H1 (cell line): Measurements from ENCODE around the gene CCDC9B. TPM values are rescaled to one million over a fixed set of nuclear protein-coding genes. Genes with fewer than 3 reads are reported as not detected.
A peak's percentile ranks its signal among the peaks of the same experiment; 100 is the strongest.

Experiments used
- CTCF ChIA-PET: fragments of 300-600 bp; sonication (Branson Sonifier 250); formaldehyde crosslinking; loops from one replicate; lab custom pipeline; 2021; ENCODE audit not compliant: partially characterized antibody; lab: Charles Lee
- POLR2A ChIA-PET: fragments of 300-600 bp; sonication (Branson Sonifier 250); formaldehyde crosslinking; loops from one replicate; lab custom pipeline; 2021; ENCODE audit warnings: inconsistent platforms; ENCODE audit not compliant: partially characterized antibody; lab: Charles Lee
- DNase-seq, 2 experiments: peaks; one replicate each; pipeline versions ENCODE4 v3.0.0 to v3.0.0-alpha.2; 2010 to 2022; ENCODE audit warnings: low spot score in 2 of 2, low read depth in 1 of 2, mixed read lengths in 1 of 2
- FAIRE-seq: peaks from 2 replicates; lab custom pipeline; 2011; peaks lifted over from hg19 to GRCh38; lab: Jason Lieb, UNC
- H2AFZ ChIP-seq: 2 replicates; pipeline ENCODE4 v1.8.1; 2012; ENCODE audit warnings: low read length, inconsistent platforms
- H2AK5ac ChIP-seq: 2 replicates; pipeline ENCODE4 v1.6.1; 2013; ENCODE audit warnings: low read depth, low read length
- H2BK120ac ChIP-seq: replicated peaks from 2 replicates; pipeline ENCODE3; 2013; ENCODE audit warnings: low read depth, low read length, inconsistent platforms
- H2BK12ac ChIP-seq: 2 replicates; pipeline ENCODE4 v1.6.1; 2013; ENCODE audit warnings: low read depth, low read length
- H2BK15ac ChIP-seq: 2 replicates; pipeline ENCODE4 v1.6.1; 2013; ENCODE audit warnings: low read length
- H2BK20ac ChIP-seq: 2 replicates; pipeline ENCODE4 v1.6.1; 2013; ENCODE audit warnings: low read length
- H2BK5ac ChIP-seq: 2 replicates; pipeline ENCODE4 v1.6.1; 2013; ENCODE audit warnings: low read depth, low read length
- H3K14ac ChIP-seq: 2 replicates; pipeline ENCODE4 v1.6.1; 2013; ENCODE audit warnings: inconsistent platforms; ENCODE audit not compliant: insufficient read length
- H3K18ac ChIP-seq: 2 replicates; pipeline ENCODE4 v1.6.1; 2013; ENCODE audit warnings: low read length; ENCODE audit errors: extremely low read depth
- H3K23ac ChIP-seq: 2 replicates; pipeline ENCODE4 v1.6.1; 2013; ENCODE audit warnings: inconsistent platforms; ENCODE audit not compliant: insufficient read length
- H3K23me2 ChIP-seq: 2 replicates; pipeline ENCODE4 v1.6.1; 2013; ENCODE audit warnings: low read depth, low read length
- H3K27ac ChIP-seq: 2 replicates; pipeline ENCODE4 v1.6.1; 2011; ENCODE audit warnings: low read depth, low read length, inconsistent platforms
- H3K27me3 ChIP-seq, 4 experiments: replicated peaks in 1 of 4; 1 replicate in 1 of 4; 2 replicates in 3 of 4; pipeline versions ENCODE4 v1.6.1 to v1.8.1; 2011 to 2013; ENCODE audit warnings: low read length in 3 of 4, mild to moderate bottlenecking in 3 of 4, inconsistent platforms in 2 of 4, mixed read lengths in 2 of 4, moderate library complexity in 1 of 4; ENCODE audit not compliant: control insufficient read depth in 3 of 4, insufficient read depth in 3 of 4; ENCODE audit errors: extremely low read depth in 1 of 4
- H3K36me3 ChIP-seq, 4 experiments: 2 replicates each; pipeline versions ENCODE4 v1.6.1 to v1.8.1; 2011 to 2013; ENCODE audit warnings: mild to moderate bottlenecking in 4 of 4, low read length in 3 of 4, moderate library complexity in 2 of 4, control low read depth in 1 of 4, inconsistent platforms in 1 of 4; ENCODE audit not compliant: insufficient read depth in 4 of 4, control insufficient read depth in 2 of 4
- H3K4ac ChIP-seq: replicated peaks from 2 replicates; pipeline ENCODE3; 2013; ENCODE audit warnings: low read length, low read depth, mixed read lengths, inconsistent platforms; ENCODE audit not compliant: insufficient read length
- H3K4me1 ChIP-seq, 4 experiments: replicated peaks in 1 of 4; 1 replicate in 1 of 4; 2 replicates in 3 of 4; pipeline versions ENCODE4 v1.6.1 to v1.8.1; 2011 to 2013; ENCODE audit warnings: low read length in 3 of 4, inconsistent platforms in 2 of 4, mixed read lengths in 1 of 4; ENCODE audit not compliant: insufficient read depth in 4 of 4, control insufficient read depth in 3 of 4
- H3K4me2 ChIP-seq, 2 experiments: 2 replicates each; pipeline versions ENCODE4 v1.6.1 to v1.8.1; 2011 to 2013; ENCODE audit warnings: low read depth in 2 of 2, low read length in 2 of 2, control low read depth in 1 of 2, inconsistent platforms in 1 of 2, mild to moderate bottlenecking in 1 of 2; ENCODE audit not compliant: insufficient read depth in 1 of 2
- H3K4me3 ChIP-seq, 4 experiments: fragments of 200-600, 300-600 bp in 1 of 4; sonication (generic), shearing (Covaris generic), sonication (Bioruptor Twin) in 1 of 4; 2 replicates each; pipeline versions ENCODE4 v1.5.1 to v1.8.1; 2011 to 2016; ENCODE audit warnings: low read length in 4 of 4, low read depth in 3 of 4, control low read depth in 2 of 4, inconsistent platforms in 2 of 4, mild to moderate bottlenecking in 2 of 4, mixed read lengths in 1 of 4, moderate library complexity in 1 of 4; ENCODE audit not compliant: insufficient read depth in 2 of 4; ENCODE audit errors: extremely low read depth in 1 of 4
- H3K56ac ChIP-seq: replicated peaks from 2 replicates; pipeline ENCODE3; 2013; ENCODE audit warnings: low read depth, mild to moderate bottlenecking, mixed read lengths, low read length, inconsistent platforms; ENCODE audit not compliant: insufficient read length
- H3K79me1 ChIP-seq: 2 replicates; pipeline ENCODE4 v1.6.1; 2013; ENCODE audit warnings: low read depth, low read length, control low read depth
- H3K79me2 ChIP-seq, 2 experiments: 2 replicates each; pipeline versions ENCODE4 v1.6.1 to v1.8.1; 2012 to 2013; ENCODE audit warnings: low read length in 2 of 2, mild to moderate bottlenecking in 2 of 2, inconsistent platforms in 1 of 2; ENCODE audit not compliant: insufficient read depth in 2 of 2, control insufficient read depth in 1 of 2
- H3K9ac ChIP-seq, 4 experiments: replicated peaks in 1 of 4; 1 replicate in 1 of 4; 2 replicates in 3 of 4; pipeline versions ENCODE4 v1.6.1 to v1.8.1; 2011 to 2013; ENCODE audit warnings: low read depth in 3 of 4, low read length in 3 of 4, control low read depth in 2 of 4, mild to moderate bottlenecking in 2 of 4, moderate library complexity in 2 of 4, inconsistent platforms in 1 of 4; ENCODE audit errors: extremely low read depth in 1 of 4
- H3K9me3 ChIP-seq, 2 experiments: 2 replicates each; pipeline versions ENCODE4 v1.6.1 to v1.8.1; 2012 to 2013; ENCODE audit warnings: mild to moderate bottlenecking in 2 of 2, moderate library complexity in 2 of 2, control low read depth in 1 of 2, inconsistent platforms in 1 of 2, low read depth in 1 of 2, low read length in 1 of 2, mixed read lengths in 1 of 2; ENCODE audit not compliant: insufficient read depth in 2 of 2
- H4K20me1 ChIP-seq, 2 experiments: replicated peaks in 1 of 2; 2 replicates each; pipeline versions ENCODE3 to v1.8.1; 2011 to 2013; ENCODE audit warnings: inconsistent platforms in 2 of 2, low read length in 2 of 2, mild to moderate bottlenecking in 1 of 2; ENCODE audit not compliant: insufficient read depth in 2 of 2, control insufficient read depth in 1 of 2
- H4K5ac ChIP-seq: 2 replicates; pipeline ENCODE4 v1.6.1; 2013; ENCODE audit warnings: low read length, low read depth, mixed read lengths, inconsistent platforms; ENCODE audit not compliant: insufficient read length
- H4K8ac ChIP-seq: 2 replicates; pipeline ENCODE4 v1.8.0; 2013; ENCODE audit warnings: mild to moderate bottlenecking, moderate library complexity, low read length, inconsistent platforms; ENCODE audit not compliant: insufficient read depth; ENCODE audit errors: extremely low read depth
- H4K91ac ChIP-seq: replicated peaks from 2 replicates; pipeline ENCODE3; 2013; ENCODE audit warnings: low read length, mixed read lengths, inconsistent platforms; ENCODE audit not compliant: insufficient read length
- MAFK ChIP-seq: IDR thresholded peaks from 2 replicates; pipeline ENCODE4 v1.6.1; 2012; ENCODE audit warnings: low read depth, mild to moderate bottlenecking, improper control_type of control experiment, low read length
- RAD21 ChIP-seq, 2 experiments: IDR thresholded peaks in 1 of 2; conservative IDR thresholded peaks in 1 of 2; 2 replicates each; pipeline ENCODE4 v1.6.1; 2011; ENCODE audit warnings: low read depth in 2 of 2, low read length in 2 of 2, improper control_type of control experiment in 1 of 2, inconsistent platforms in 1 of 2, mild to moderate bottlenecking in 1 of 2, moderate library complexity in 1 of 2
- SUZ12 ChIP-seq: fragments of 200-600 bp; sonication (generic); IDR thresholded peaks from 2 replicates; pipeline ENCODE4 v1.6.1; 2012; ENCODE audit warnings: mild to moderate bottlenecking, inconsistent platforms, low read length, moderate library complexity, mixed read lengths
- WGBS, 2 experiments: shearing (Covaris generic) in 1 of 2; methylation state at CpG; one replicate each; pipeline versions ENCODE4 v1.1.6 to v1.1.7; 2013 to 2015; ENCODE audit warnings: low lambda C conversion rate in 2 of 2, mixed read lengths in 2 of 2, inconsistent platforms in 1 of 2, low coverage in 1 of 2, missing lambda C conversion rate in 1 of 2; ENCODE audit not compliant: insufficient replicate concordance in 2 of 2, insufficient coverage in 1 of 2, insufficient read length in 1 of 2; ENCODE audit errors: extremely low coverage in 1 of 2, missing lambda C conversion rate in 1 of 2; 5-methylcytosine and 5-hydroxymethylcytosine counted together
- polyA plus RNA-seq, 7 experiments: library from polyadenylated mRNA; depleted of rRNA in 3 of 7; stranded (reverse) in 5 of 7; unstranded in 2 of 7; fragments of >200 nt in 5 of 7; fragments of 200-250 nt in 2 of 7; gene quantifications; 1 replicate in 5 of 7; 2 replicates in 1 of 7; 4 replicates in 1 of 7; pipeline versions ENCODE4 v1.2.1 to v1.2.3, GENCODE V29; 2011 to 2013; ENCODE audit warnings: missing spikeins in 2 of 7, mixed read lengths in 2 of 7
- total RNA-seq: library from RNA; stranded (reverse); fragmentation: NEBNext Ultra II Directional; extraction: Animal tissue kit (Norgen Biotek cat#: 25700); gene quantifications from 2 replicates; pipeline ENCODE4 v1.2.1, GENCODE V29; 2021

Gene CCDC9B
- total and polyA plus RNA-seq, 2 of the 8 experiments (the other 6 are each of a cell fraction or from before 2014, with no cell fraction given) = 0.45 to 0.78 TPM

- Histone ChIP-seq H3K27me3 (peaks cover 0 to 20% (median 9%) of the 10 kb centered on the region in 4 experiments; a peak in 4 of 7 replicates), H3K36me3 (peaks cover 0 to 11% (median 0%) of the 10 kb centered on the region in 4 experiments; a peak in 3 of 8 replicates), H4K91ac (no peak overlapping the region), H2BK15ac (no peak overlapping the region), H2BK120ac (no peak overlapping the region), H2BK12ac (no peak overlapping the region), H3K4me1 (peaks cover 23 to 48% (median 35%) of the 10 kb centered on the region in 4 experiments), H3K18ac (no peak overlapping the region), H3K56ac (no peak overlapping the region), H3K4me3 (peak overlapping the region; percentile 62 to 79 (median 70); a peak in 7 of 8 replicates), H4K5ac (no peak overlapping the region), H3K23ac (no peak overlapping the region), H4K20me1 (no peaks in the 10 kb centered on the region), H3K27ac (no peak overlapping the region), H3K9me3 (no peaks in the 10 kb centered on the region; a peak in 1 of 4 replicates), H3K4me2 (peak overlapping the region; percentile 79 to 82), H2AK5ac (no peak overlapping the region), H3K4ac (no peak overlapping the region), H3K23me2 (peaks cover 13% of the 10 kb centered on the region), H3K14ac (no peak overlapping the region), H4K8ac (no peak overlapping the region), H3K79me1 (no peaks in the 10 kb centered on the region; the same call in 1 of the 2 replicates)
- FAIRE-seq (no peak), DNase-seq (no peak)
- POLR2A ChIA-PET = interaction anchor here (0.7 to 5.6 kb wide), 7 partner anchors 12 to 115 kb away, joined by 3 to 66 read pairs (median 3); partner anchors contain the start of gene CCDC9B
- 83% methylated on average over 2 of the region's 2 CpGs; no CpG with 5 or more reads in 1 of the 2 experiments for WGBS, 2 experiments
- no peak for TF ChIP-seq RAD21 (IDR thresholded peaks at IDR 0.05 in 1 of 2, conservative IDR thresholded peaks at IDR 0.05 in 1 of 2; ENCODE audit: low read depth in 2 of 2, low read length in 2 of 2)
- TF ChIP-seq MAFK = no peak
- TF ChIP-seq SUZ12 = 0 out of 2 replicates have a peak, but pooled peaks have one; percentile 3
- TF ChIP-seq, all 59 proteins: peak for 1
- CTCF ChIA-PET = interaction anchor here (0.9 to 21.1 kb wide), 9 partner anchors 13 to 169 kb away, joined by 3 to 295 read pairs (median 5); partner anchors contain the start of gene CCDC9B
- H2AFZ ChIP-seq = no peak overlapping the region
- H3K9ac ChIP-seq = no peak overlapping the region
- H2BK20ac ChIP-seq = no peak overlapping the region
- peaks cover 0 to 14% of the 10 kb centered on the region in 2 experiments; a peak in 3 of 4 replicates for H3K79me2 ChIP-seq
- no peak overlapping the region for H2BK5ac ChIP-seq
Observed at GRCh38 chr15:40325188-40325587, 15.6 kb downstream of the CCDC9B start.
